ENCODE results near the gene ANKLE1. TPM values are rescaled to one million over a fixed set of nuclear protein-coding genes. Genes with fewer than 3 reads are reported as not detected.

The ANKLE1 gene, protein sequence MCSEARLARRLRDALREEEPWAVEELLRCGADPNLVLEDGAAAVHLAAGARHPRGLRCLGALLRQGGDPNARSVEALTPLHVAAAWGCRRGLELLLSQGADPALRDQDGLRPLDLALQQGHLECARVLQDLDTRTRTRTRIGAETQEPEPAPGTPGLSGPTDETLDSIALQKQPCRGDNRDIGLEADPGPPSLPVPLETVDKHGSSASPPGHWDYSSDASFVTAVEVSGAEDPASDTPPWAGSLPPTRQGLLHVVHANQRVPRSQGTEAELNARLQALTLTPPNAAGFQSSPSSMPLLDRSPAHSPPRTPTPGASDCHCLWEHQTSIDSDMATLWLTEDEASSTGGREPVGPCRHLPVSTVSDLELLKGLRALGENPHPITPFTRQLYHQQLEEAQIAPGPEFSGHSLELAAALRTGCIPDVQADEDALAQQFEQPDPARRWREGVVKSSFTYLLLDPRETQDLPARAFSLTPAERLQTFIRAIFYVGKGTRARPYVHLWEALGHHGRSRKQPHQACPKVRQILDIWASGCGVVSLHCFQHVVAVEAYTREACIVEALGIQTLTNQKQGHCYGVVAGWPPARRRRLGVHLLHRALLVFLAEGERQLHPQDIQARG
- 0.94 TPM for total RNA-seq

DNA sequence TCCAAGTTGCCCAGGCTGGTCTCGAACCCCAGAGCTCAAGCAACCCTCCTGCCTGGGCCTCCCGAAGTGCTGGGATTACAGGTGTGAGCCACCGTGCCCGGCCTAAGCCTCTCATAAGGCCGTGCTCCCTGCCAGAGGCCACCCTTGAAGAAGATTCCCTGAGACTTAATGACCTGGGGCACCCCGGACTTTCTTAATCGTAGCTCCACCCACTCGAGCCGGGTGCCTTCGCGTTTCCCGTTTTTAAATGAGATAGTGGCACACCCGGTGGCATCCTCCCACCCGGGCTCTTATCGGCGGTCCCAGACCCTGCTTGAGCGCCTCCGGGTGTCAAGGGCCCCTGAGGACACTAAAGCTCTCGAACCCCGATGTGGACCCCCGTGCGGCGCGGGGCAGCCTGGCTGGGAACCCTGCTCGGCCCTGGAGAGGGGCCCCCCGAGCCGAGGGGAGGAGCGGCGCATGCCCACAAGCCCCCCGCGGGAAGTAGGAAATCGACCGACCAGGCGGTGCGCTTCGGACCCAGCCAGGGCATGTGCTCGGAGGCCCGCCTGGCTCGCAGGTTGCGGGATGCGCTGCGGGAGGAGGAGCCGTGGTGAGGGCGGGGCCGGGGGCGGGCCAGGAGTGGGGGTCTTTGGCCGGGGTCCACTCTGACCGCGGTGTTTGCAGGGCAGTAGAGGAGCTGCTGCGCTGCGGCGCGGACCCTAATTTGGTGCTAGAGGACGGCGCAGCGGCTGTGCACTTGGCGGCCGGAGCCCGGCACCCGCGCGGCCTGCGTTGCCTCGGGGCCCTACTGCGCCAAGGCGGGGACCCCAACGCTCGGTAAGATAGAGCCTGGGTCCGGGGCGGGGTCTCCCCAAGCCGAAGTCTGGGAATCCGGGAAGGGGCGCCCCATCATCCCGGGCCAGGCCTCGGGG lies at the start of gene ANKLE1:
Gene ANKLE1, plus strand, starts transcription at position 511 of the 914 bp plus-strand sequence. Its CDS starts 20 bp downstream, at position 531.
- no peak for DNase-seq

DNA sequence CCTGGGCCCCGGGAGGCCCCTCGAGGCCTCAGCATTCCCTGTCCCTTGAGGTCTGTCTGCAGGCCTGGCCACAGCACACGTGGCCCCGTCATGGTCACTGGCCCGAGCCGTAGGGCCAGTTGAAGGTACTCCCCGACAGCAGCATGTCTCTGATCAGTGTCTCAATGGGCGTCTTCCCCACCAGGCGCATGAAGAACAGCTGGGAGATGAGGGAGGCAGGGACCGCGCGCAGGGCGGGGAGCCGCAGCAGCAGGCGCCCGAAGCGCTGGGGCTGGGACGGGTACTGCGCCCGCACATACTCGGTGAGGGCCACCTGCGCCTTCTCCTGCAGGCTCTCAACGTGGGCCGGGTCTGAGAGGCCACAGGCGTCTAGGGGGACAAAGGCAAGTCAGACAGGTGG lies 49.4 kb upstream of the ANKLE1 start:
- DNase-seq = no peak

DNA sequence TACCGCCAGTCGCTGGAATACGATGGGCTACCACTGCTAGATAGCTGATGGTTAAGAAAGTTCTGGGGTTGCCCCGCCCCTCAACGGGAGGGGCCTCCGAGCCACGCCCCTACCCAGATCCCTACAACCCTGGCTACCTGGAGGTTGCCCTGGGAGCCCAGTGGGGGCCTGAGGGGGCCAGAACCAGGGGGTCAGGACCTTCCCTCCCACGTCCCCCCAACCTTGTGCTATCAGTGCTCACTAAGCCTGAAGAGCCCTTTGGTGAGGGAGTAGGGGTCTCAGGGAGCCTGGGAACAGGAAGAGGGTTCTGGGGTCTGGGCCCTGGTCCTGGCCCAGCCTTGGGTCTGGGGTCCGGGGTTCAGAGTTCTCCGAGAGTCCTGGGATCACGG lies 46.8 kb upstream of the ANKLE1 start:
- no peak for DNase-seq

DNA sequence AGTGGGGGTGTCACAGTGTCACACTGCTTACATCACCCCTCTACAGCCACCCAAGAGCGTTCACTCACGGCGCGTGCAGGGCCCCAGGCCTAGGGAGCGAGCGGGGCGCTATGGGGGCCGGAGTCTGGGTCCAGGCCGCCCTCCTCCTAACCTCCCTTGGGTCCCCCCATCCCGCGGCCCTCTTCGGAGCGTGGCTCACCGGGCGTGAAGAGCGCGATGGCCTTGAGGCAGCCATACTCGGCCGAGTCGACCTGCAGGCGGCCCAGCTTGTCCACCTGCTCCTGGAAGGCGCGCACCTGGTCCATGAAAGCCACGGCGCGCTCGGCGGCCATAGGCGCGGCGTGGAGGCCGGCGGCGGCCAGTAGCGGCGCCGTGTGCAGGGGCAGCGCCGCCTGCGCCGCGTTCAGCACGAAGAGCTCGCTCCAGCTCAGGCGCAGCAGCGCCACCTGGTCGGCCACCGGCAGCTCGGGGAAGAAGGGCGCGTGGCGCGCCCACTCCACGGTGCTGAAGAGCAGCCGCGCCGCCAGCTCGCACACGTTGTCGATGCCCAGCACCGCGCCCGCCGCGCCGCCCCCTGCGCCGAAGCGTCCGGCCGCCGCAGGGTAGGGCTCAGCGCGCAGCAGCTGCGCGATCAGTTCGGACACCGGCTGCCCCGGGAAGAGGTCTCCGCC lies 46.3 kb upstream of the ANKLE1 start:
- peak; percentile 50 for DNase-seq

DNA sequence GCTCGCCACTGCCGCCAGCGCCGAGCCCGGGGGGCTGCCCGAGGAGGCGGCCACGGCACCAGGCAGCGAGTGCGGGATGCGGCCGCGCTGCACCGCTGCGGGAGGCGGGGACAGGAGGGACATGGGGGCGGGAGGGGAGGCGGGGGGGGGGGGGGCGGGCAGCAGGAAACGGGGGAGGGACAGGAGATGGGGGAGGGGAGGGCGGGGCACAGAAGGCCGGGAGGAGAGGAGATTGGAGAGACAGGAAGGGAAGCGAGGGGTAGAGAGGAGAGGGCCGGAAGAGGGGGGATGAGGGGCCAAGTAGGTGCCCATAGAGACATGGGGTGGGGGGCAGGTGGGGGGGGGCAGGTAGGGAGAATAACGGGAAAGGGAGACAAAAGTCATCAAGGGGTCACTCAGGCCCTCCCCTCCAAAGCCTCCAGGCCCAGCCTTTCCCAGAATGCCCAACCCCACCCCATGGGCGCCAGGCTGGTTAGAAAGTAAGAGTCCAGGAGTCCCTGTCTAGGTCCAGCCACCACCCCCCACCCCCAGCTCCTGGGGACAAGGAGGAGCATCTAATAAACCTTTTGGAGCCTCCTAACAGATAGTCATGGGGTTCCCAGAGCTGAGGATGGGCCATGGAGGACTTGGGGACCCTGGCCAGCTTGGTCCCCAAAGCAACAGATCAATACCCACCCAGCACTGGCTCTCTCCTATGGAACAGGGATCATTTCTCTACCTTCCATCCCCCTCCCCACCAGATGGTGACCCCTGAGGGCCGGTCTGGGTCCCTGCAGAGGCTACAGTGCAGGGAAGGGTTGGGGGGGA lies 45.5 kb upstream of the ANKLE1 start:
- no peak for DNase-seq

DNA sequence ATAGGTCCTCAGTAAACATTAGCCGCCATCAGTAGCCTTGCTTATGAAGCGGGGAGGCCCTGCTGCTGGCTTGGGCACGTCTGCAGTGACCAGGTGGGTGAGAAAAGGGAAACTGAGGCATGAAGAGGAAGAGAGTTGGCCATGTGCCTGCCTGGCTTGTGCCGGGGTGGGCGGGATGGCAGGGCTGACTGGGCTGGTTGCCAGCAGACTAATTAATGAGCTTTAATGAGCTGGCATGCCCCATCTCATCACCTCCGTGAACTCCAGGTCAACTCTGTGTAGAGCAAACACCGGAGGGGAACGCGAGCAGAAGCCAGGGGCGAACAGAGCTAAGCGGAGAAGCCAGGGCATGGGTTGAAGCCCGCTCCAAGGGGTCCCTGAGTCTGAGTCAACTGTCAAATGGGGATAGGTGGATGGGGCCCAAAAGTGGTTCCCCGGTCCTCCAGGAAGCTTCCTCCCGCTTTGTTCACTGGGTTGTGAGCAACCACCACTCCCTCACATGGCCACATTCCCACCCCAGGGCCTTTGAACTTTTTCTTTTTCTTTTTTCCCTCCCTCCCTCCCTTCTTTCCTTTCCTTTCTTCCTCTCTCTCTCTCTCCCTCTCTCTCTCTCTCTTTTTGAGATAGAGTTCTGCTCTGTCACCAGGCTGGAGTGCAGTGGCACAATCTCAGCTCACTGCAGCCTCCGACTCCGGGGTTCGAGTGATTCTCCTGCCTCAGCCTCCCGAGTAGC lies 44.7 kb upstream of the ANKLE1 start:
- DNase-seq = no peak

DNA sequence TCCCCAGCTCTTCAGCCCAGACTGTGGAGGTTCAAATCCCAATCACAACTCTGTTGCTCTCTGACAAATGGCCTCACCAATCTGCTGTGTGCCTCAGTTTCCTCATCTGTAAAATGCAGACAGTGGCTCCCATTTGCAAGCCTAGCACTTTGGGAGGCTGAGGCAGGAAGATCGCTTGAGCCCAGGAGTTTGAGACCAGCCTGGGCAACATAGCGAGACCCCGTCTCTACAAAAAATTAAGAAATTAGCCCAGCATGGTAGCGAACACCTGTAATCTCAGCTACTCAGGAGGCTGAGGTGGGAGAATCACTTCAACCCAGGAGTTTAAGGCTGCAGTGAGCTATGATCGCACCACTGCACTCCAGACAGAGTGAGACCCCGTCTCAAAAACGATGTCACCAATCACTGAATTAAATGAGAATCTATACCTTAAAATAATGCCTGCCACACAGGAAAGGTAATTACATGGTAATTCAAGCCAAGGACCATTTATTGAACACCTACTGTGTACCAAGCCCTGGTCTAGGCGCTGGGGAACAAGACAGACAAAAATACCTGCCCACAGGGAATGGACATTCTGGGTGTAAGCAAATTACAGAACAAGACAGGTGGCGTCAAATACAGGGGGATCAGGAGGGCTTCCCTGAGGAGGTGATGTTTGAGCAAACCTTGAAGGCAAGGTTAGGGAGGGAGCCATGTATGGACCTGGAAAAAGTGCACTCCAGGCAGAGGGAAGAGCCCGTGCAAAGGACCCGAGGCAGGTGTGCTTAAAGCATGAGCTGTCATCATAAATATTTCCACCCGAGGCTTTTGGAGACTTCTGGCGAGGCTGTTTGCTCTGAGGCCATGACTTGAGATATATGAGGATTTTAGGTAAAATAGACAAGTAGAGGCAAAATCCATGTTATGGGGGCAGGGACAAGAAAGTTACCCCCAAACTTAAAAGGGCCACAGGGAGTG lies 43.7 kb upstream of the ANKLE1 start:
- DNase-seq = no peak

DNA sequence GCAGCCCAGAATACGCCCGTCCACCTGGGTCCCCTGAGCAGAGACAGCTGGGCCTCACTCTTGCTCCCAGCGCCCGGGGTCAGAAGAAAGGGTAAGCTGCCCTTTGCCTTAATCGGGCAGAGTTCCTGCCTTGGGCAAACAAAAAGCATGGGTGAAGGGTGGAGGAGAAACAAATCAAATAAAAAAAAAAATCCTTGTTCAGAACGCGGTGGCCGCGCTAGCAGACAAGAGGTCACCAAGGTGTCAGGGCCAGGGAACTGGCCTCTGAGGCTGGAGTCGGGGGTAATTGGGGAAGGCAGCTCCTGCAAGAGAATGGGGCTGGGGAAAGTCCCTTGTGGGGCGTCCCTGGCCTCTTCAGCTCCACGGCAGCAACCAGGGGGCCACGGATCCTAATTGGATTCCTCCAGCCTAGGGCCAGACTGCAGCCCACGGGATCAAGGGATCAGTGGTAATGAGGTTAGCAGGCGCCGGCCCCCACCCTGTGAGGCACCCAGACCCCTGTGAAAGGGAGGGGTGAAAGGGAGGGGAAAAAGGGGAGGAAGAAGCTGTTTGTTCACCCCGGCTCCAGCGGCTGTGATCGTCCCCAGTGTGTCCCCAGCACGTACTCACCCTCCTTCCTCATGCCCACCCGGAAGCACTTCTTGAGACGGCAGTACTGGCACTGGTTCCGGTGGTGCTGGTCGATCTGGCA lies 41.5 kb upstream of the ANKLE1 start:
- DNase-seq = no peak

DNA sequence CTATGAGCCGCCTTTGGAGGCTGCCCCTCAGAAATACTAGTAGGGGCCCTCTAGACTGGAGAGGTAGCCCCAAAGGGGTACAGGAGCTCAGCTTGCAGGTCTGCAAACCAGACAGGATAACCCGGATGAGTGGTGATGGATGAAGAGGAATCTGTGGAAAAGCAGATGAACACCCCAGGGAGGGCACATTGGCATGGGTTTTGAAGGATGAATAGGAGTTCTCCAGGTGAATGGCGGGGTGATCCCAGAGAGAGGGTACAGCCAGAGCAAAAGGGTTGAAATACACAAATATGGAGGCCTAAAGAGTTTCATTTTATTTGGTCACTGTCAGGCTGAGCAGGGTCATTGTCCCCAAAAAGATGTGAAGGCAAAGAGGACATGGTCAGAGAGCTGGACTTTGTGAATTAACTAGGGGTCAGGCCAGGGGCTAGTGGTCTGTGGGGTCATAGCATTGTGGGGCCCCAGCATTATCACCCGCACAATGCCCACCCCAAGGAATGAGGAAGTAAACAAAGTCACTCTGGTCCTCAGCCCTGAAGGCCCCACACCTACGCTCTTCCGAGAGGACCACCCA lies 40.8 kb upstream of the ANKLE1 start:
- DNase-seq = no peak

DNA sequence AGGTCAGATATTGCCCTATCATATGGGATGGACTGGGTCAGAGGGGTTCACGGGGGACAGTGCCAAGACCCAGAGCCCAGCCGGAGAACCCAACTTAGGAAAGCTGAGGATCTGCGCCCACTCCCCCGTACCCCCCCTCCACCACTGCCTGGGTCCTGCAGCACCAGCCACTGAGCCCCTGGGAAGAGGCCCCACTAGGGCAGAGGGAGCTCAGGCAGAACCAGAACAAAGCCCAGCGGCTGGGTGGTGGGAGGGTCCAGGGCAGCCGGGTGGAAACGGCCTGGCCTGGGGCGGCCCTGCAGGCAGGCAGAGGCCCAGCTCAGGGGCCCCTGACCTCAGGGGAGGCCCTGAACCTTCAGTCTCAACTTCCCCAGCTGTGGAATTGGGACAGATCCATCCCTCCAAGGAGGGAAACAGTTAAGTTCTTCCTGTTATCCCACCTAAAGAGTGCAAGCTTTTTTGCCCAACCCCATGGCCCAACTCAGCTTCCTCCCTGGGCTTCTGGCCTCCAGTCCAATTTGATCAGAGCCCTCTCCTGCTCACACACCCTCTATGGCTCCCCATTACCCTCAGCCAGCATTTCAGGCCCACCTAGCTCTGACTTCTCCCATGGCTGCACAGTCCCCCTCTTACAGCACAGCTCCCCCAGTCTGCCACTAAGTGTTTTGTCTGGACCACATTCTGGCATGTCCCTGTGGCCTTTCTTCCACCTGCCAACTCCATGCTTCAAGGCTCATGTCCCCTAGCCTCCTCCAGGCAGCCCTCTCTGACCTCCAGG lies 39.1 kb upstream of the ANKLE1 start:
- DNase-seq = no peak

DNA sequence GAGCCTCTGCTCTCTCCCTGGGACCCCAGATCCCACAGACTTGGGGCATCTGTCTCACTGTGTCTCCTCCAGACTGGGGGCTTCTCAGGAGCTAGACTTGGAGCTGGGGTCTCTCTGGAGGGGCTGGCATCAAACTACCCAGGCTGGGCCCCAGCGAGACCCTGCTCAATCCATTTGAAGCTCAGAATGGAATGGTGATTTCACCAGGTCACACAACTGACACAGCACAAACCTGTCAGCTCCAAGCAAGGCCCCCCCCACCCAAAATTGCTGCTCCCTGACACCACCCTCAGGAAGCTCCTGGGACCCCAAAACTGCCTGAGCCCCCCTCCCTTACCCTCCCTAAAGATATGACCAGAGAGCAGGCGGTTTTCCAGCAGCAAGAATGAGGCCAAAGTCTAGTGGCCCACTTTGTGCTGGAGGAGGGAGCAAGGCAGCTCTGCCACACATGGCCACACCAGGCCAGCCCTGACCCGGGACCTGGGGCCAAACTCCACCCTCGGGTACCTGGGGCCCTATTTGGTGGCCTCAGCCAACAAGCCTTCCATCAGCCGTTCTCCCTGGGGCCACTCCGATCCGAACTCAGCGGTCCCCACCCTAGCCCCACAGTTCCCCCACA lies 38.4 kb upstream of the ANKLE1 start:
- no peak for DNase-seq

DNA sequence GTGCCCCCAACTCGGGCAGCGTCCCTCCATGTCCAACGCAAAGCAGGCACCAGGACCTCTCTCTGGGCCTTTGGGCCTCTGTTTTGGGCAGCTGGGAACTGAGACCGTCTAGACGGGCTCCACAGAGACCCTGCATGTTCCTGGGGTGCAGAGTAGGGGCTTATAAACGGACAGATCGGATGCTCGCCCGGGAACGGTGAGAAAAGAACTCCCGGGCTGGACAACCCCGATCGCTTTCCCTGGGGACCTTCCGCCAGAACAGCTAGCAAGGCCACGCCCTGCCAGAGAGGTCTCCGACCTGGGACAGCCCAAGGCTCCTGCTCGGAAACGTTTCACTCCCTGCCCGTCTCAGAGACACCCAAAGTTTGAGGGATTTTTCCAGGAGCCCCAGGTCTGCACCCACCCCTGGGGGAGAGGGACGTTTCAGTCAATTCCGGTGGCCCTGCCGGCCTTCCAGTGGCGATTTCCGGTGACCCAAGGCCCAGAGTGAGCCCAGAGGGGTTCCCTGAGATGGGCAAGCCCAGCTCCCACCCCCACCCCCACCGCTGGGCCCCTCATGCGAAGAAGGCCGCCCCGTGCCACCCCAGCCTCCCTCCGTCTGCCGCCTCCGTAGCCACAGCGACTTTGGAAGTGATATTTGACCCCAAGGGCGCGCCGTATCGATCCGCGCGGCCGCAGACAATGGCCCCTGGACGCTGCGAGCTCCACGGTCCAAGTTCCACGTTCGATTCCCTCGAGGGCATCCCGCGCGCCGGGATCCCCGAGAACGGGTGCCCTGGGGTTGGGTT lies 37.7 kb upstream of the ANKLE1 start:
- no peak for DNase-seq

DNA sequence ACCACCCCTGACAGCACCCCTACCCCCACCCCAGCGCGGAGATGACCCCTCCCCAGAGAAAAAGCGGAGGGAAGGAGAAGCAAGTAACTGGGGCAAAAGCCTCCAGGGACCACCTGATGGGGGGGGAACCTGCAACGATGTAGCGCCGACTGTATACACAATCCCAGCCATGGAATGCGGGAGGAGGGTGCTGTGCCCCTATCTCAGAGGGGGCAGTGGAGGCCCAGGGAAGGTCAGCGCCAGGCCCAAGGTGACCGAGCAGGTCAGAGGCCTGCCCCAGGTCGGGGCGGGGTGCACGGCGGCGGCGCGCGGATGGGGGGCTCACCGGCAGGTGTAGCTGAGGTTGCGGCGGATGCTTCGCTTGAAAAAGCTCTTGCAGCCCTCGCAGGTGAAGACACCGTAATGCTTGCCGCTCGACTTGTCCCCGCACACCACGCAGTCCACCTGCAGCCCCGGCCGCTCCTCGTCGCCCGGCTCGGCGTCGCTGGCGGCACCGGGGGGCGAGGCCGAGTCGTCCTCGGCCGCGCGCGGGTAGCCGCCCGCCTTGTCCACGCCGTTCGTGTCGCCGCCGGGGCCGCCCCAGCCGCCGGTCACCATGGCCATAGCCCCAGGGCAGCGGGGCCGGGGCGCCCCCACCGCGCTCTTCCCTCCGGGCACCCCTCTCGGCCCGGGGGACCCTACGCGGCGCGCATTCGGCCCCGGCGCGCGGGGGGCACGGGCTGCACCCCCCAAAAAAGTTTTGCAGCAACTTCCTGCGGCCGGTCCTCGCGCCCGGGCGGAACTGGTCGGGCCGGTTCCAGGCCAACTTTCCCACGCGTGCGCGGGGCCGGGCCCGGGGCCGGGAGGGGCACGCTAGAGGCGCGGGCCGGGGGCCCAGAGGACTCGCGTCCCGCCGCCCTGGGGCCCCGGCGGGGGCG lies 36.8 kb upstream of the ANKLE1 start:
- DNase-seq = no peak

DNA sequence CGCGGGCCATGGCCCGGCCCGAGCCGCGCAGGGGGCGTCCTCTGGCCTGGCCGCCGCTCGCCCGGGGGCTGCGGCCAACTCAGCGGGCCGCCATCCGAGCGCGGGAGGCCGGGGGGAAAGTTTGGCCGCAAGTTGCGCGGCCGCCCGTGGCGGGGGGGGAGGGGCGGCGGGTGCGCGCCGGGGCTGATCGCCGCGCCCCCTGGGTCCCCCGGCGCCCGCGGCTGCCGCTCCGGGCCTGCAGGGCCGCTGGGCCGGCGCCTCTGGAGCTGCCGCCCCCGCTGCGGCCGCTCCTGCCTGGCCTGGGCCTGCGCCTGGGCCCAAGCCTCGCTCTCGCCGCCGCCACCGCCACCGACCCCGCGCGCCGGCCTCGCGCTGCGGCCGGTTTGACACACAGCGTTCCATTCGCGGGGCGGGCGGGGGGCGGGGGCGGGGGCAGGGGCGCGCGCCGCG lies 36.1 kb upstream of the ANKLE1 start, which contains the start of gene NR2F6:
Gene NR2F6, minus strand, starts transcription at position 385 of the 450 bp plus-strand sequence. CDS start 699 bp downstream, outside the sequence.
- no peak for DNase-seq

Data from occipital lobe (tissue), 2 donors.